ENCODE data around the gene RNU5B-1. TPM values are rescaled to one million over a fixed set of nuclear protein-coding genes. Genes with fewer than 3 reads are reported as not detected.

Gene RNU5B-1
- total and polyA plus RNA-seq, 10 donors, result 24.2 to 62.3 (median 32.6) TPM; not detected in 6

- peak overlapping the region in 1 of 8 donors; percentile 60 for H3K4me3 ChIP-seq
- TF ChIP-seq POLR2AphosphoS5 (IDR thresholded peaks at IDR 0.05) (no peak), CTCF (IDR thresholded peaks at IDR 0.05 in 8 of 11, conservative IDR thresholded peaks at IDR 0.05 in 3 of 11) (no peak), POLR2A (IDR thresholded peaks at IDR 0.05) (no peak)
- no peaks in the 10 kb centered on the region for H3K36me3 ChIP-seq
- peak overlapping the region in 1 of 8 donors; percentile 33 for H3K27ac ChIP-seq
- WGBS, 5 donors, result 84 to 92% (median 88%) methylated on average over 11 of the region's 11 CpGs
- H3K4me1 ChIP-seq, result peaks cover 15 to 67% (median 35%) of the 10 kb centered on the region in 6 donors
- intact Hi-C loops (cut with DNase I; ENCODE audit: low total_unique reads), result loop anchor here (5.0 kb wide), 1 partner anchor 266 kb away; no protein-coding TSS in a partner anchor
- H3K27me3 ChIP-seq (replicated peaks in 1 of 7), result no peaks in the 10 kb centered on the region
- DNase-seq, result no peak
- no peaks in the 10 kb centered on the region for H3K9me3 ChIP-seq
Observed at GRCh38 chr15:65298731-65299130, 5.7 kb upstream of the RNU5B-1 start.

GRCh38 chr15:65300924-65301441, 3.5 kb upstream of the RNU5B-1 start:
- DNase-seq, result peak; percentile 84
- peaks cover 15 to 73% (median 41%) of the 10 kb centered on the region in 6 donors for H3K4me1 ChIP-seq
- no peaks in the 10 kb centered on the region for H3K27me3 ChIP-seq (replicated peaks in 1 of 7)
- no peak overlapping the region for H3K4me3 ChIP-seq
- H3K27ac ChIP-seq, result no peak overlapping the region
- TF ChIP-seq CTCF (IDR thresholded peaks at IDR 0.05 in 8 of 11, conservative IDR thresholded peaks at IDR 0.05 in 3 of 11) (no peak), POLR2AphosphoS5 (IDR thresholded peaks at IDR 0.05) (no peak), POLR2A (IDR thresholded peaks at IDR 0.05) (no peak)
- H3K9me3 ChIP-seq, result no peaks in the 10 kb centered on the region
- intact Hi-C loops (cut with DNase I; ENCODE audit: low total_unique reads), result no loop called here
- no peaks in the 10 kb centered on the region for H3K36me3 ChIP-seq
- WGBS, 5 donors, result 92 to 100% (median 94%) methylated on average over 10 to 36 of the region's 36 CpGs

GRCh38 chr15:65302061-65302460, 2.4 kb upstream of the RNU5B-1 start:
- WGBS, 5 donors, result 85 to 98% (median 88%) methylated on average over 6 to 24 of the region's 24 CpGs
- DNase-seq, result peak; percentile 82
- Histone ChIP-seq H3K4me1 (peaks cover 11 to 67% (median 30%) of the 10 kb centered on the region in 6 donors), H3K4me3 (no peak overlapping the region), H3K27me3 (replicated peaks in 1 of 7) (no peaks in the 10 kb centered on the region), H3K36me3 (no peaks in the 10 kb centered on the region), H3K27ac (no peak overlapping the region), H3K9me3 (no peaks in the 10 kb centered on the region)
- intact Hi-C loops (cut with DNase I; ENCODE audit: low total_unique reads), result no loop called here
- TF ChIP-seq POLR2AphosphoS5 (IDR thresholded peaks at IDR 0.05) (no peak), POLR2A (IDR thresholded peaks at IDR 0.05) (no peak), CTCF (IDR thresholded peaks at IDR 0.05 in 8 of 11, conservative IDR thresholded peaks at IDR 0.05 in 3 of 11) (no peak)

- DNase-seq, result peak; percentile 71
Observed at GRCh38 chr15:65303687-65304380, 643 bp upstream of the RNU5B-1 start.

More at GRCh38 chr15:65303687-65304380, 643 bp upstream of the RNU5B-1 start:
- 2 to 5% (median 2%) methylated on average over 24 of the region's 24 CpGs for WGBS, 5 donors
- intact Hi-C loops (cut with DNase I; ENCODE audit: low total_unique reads), result no loop called here
- H3K27me3 ChIP-seq (replicated peaks in 1 of 7), result no peaks in the 10 kb centered on the region
- peaks cover 4 to 50% (median 20%) of the 10 kb centered on the region in 6 donors for H3K4me1 ChIP-seq
- peak overlapping the region; percentile 79 to 94 (median 90) for H3K27ac ChIP-seq
- no peaks in the 10 kb centered on the region for H3K9me3 ChIP-seq
- TF ChIP-seq CTCF (IDR thresholded peaks at IDR 0.05 in 8 of 11, conservative IDR thresholded peaks at IDR 0.05 in 3 of 11) (no peak), POLR2A (IDR thresholded peaks at IDR 0.05) (no peak), POLR2AphosphoS5 (IDR thresholded peaks at IDR 0.05) (no peak)
- peak overlapping the region; percentile 37 to 80 (median 48) for H3K4me3 ChIP-seq
- H3K36me3 ChIP-seq, result no peaks in the 10 kb centered on the region

All from spleen (tissue), 11 donors.